HepG2 (cell line): ENCODE results near the gene BCDIN3D. TPM values are rescaled to one million over a fixed set of nuclear protein-coding genes. Genes with fewer than 3 reads are reported as not detected.

Source experiments
- BHLHE40 ChIP-seq: IDR thresholded peaks from 2 replicates; pipeline ENCODE4 v1.6.1; 2011; ENCODE audit warnings: low read length, improper control_type of control experiment
- CENPT ChIP-seq: sonication (generic); formaldehyde crosslinking; IDR thresholded peaks from 2 replicates; pipeline ENCODE4 v1.8.0; 2022; ENCODE audit warnings: low read depth, mild to moderate bottlenecking, moderate library complexity, missing genetic modification reagents
- HNRNPLL ChIP-seq: fragments of 200-400 bp; formaldehyde crosslinking; IDR thresholded peaks from 2 replicates; pipeline ENCODE4 v1.6.1; 2017; ENCODE audit warnings: mild to moderate bottlenecking, low read depth, low read length; ENCODE audit not compliant: poor library complexity, severe bottlenecking
- KDM2A ChIP-seq: sonication (generic); formaldehyde crosslinking; IDR thresholded peaks from 2 replicates; pipeline ENCODE4 v1.4.0; 2020; ENCODE audit warnings: low read depth, missing genetic modification reagents, borderline replicate concordance
- KMT2B ChIP-seq: IDR thresholded peaks from 2 replicates; pipeline ENCODE4 v1.6.1; 2016; ENCODE audit warnings: missing genetic modification reagents, missing compliant biosample characterization
- NR2F6 ChIP-seq, 2 experiments: IDR thresholded peaks; 2 replicates each; pipeline ENCODE4 v1.6.1; 2016; ENCODE audit warnings: antibody characterized with exemption in 1 of 2, mild to moderate bottlenecking in 1 of 2
- PHF8 ChIP-seq: sonication (generic); formaldehyde crosslinking; IDR thresholded peaks from 2 replicates; pipeline ENCODE4 v1.5.0; 2020; ENCODE audit warnings: missing genetic modification reagents
- RBM22 ChIP-seq: fragments of 200-400 bp; formaldehyde crosslinking; optimal IDR thresholded peaks from 2 replicates; pipeline ENCODE3; 2017; ENCODE audit warnings: mild to moderate bottlenecking, low read length, moderate library complexity
- REL ChIP-seq: sonication (generic); formaldehyde crosslinking; conservative IDR thresholded peaks from 2 replicates; pipeline ENCODE4 v1.8.0; 2022; ENCODE audit warnings: mild to moderate bottlenecking, missing genetic modification reagents, moderate library complexity
- RFXANK ChIP-seq: IDR thresholded peaks from 2 replicates; pipeline ENCODE4 v1.6.1; 2016
- SMAD3 ChIP-seq: sonication (generic); formaldehyde crosslinking; IDR thresholded peaks from 2 replicates; pipeline ENCODE4 v1.4.0; 2020; ENCODE audit warnings: missing genetic modification reagents
- SOX5 ChIP-seq: IDR thresholded peaks from 2 replicates; pipeline ENCODE4 v1.6.1; 2016; ENCODE audit warnings: borderline replicate concordance
- SP140L ChIP-seq: sonication (generic); formaldehyde crosslinking; IDR thresholded peaks from 2 replicates; pipeline ENCODE4 v1.4.0; 2020; ENCODE audit warnings: missing genetic modification reagents, borderline replicate concordance
- TAF1 ChIP-seq: sonication (generic); formaldehyde crosslinking; IDR thresholded peaks from 2 replicates; pipeline ENCODE4 v1.4.0; 2020; ENCODE audit warnings: missing genetic modification reagents
- THRA ChIP-seq: sonication (generic); formaldehyde crosslinking; IDR thresholded peaks from 2 replicates; pipeline ENCODE4 v1.4.0; 2020; ENCODE audit warnings: missing genetic modification reagents, borderline replicate concordance
- ZBTB1 ChIP-seq: sonication (generic); formaldehyde crosslinking; IDR thresholded peaks from 2 replicates; pipeline ENCODE4 v1.4.0; 2020; ENCODE audit warnings: missing genetic modification reagents, borderline replicate concordance
- ZFP91 ChIP-seq: sonication (generic); formaldehyde crosslinking; IDR thresholded peaks from 2 replicates; pipeline ENCODE4 v1.9.0; 2022; ENCODE audit warnings: missing genetic modification reagents, mild to moderate bottlenecking, borderline replicate concordance
- ZNF230 ChIP-seq: sonication (generic); formaldehyde crosslinking; IDR thresholded peaks from 2 replicates; pipeline ENCODE4 v1.4.0; 2020; ENCODE audit warnings: mild to moderate bottlenecking, missing genetic modification reagents
- ZNF33B ChIP-seq: sonication (generic); formaldehyde crosslinking; IDR thresholded peaks from 2 replicates; pipeline ENCODE4 v1.5.1; 2020; ENCODE audit warnings: mild to moderate bottlenecking, missing genetic modification reagents
- ZNF362 ChIP-seq: sonication (generic); formaldehyde crosslinking; IDR thresholded peaks from 2 replicates; pipeline ENCODE4 v1.4.0; 2020; ENCODE audit warnings: missing genetic modification reagents, mild to moderate bottlenecking, borderline replicate concordance
- ZNF446 ChIP-seq: sonication (generic); formaldehyde crosslinking; IDR thresholded peaks from 2 replicates; pipeline ENCODE4 v1.5.0; 2020; ENCODE audit warnings: mild to moderate bottlenecking, missing genetic modification reagents
- ZNF564 ChIP-seq: sonication (generic); formaldehyde crosslinking; IDR thresholded peaks from 2 replicates; pipeline ENCODE4 v1.8.1; 2023; ENCODE audit warnings: mild to moderate bottlenecking, missing genetic modification reagents
- ZNF572 ChIP-seq: sonication (generic); formaldehyde crosslinking; IDR thresholded peaks from 2 replicates; pipeline ENCODE4 v1.5.1; 2020; ENCODE audit warnings: mild to moderate bottlenecking, missing genetic modification reagents
- ZNF598 ChIP-seq: sonication (generic); formaldehyde crosslinking; IDR thresholded peaks from 2 replicates; pipeline ENCODE4 v1.5.1; 2020; ENCODE audit warnings: mild to moderate bottlenecking, missing genetic modification reagents, borderline replicate concordance
- ZNF614 ChIP-seq: IDR thresholded peaks from 2 replicates; pipeline ENCODE4 v1.6.1; 2018; ENCODE audit warnings: missing biosample characterization, missing genetic modification reagents, inconsistent platforms, borderline replicate concordance
- ZNF619 ChIP-seq: sonication (generic); formaldehyde crosslinking; IDR thresholded peaks from 2 replicates; pipeline ENCODE4 v1.4.0; 2020; ENCODE audit warnings: mild to moderate bottlenecking, missing genetic modification reagents
- ZNF792 ChIP-seq: IDR thresholded peaks from 2 replicates; pipeline ENCODE4 v1.6.1; 2016
- polyA plus RNA-seq, 8 experiments: library from polyadenylated mRNA; depleted of rRNA in 3 of 8; stranded (reverse) in 7 of 8; unstranded in 1 of 8; fragments of >200 nt; fragmentation: Illumina TruSeq in 4 of 8; extraction: Trizol in 4 of 8; gene quantifications; 2 replicates each; pipeline versions ENCODE4 v1.2.1 to v1.2.3, GENCODE V29; 2011 to 2016; ENCODE audit warnings: low read depth in 4 of 8, missing spikeins in 1 of 8, mixed read lengths in 1 of 8; ENCODE audit not compliant: insufficient read depth in 1 of 8
- total RNA-seq, 5 experiments: library from RNA; depleted of rRNA; stranded (reverse); fragments of >200 nt; fragmentation: Illumina TruSeq; extraction: Trizol; gene quantifications; 2 replicates each; pipeline ENCODE4 v1.2.3, GENCODE V29; 2016; ENCODE audit warnings: low read depth in 1 of 5

The BCDIN3D gene
- total and polyA plus RNA-seq, 2 of the 13 experiments (the other 11 are each of a cell fraction or from before 2014, with no cell fraction given), result 2.2 to 2.5 TPM

GRCh38 chr12:49842519-49843352 lies at the start of gene BCDIN3D (continued):
- TF ChIP-seq KDM2A, result peak; percentile 91
- TF ChIP-seq ZNF792 (CRISPR knock-in tag), result peak; percentile 66
- peak; percentile 24; the same call in 1 of the 2 replicates for TF ChIP-seq SOX5 (CRISPR knock-in tag)
- peak; percentile 60; the same call in 1 of the 2 replicates for TF ChIP-seq ZNF598 (CRISPR knock-in tag)
- TF ChIP-seq ZNF362 (CRISPR knock-in tag), result 0 out of 2 replicates have a peak, but pooled peaks have one; percentile 26
- TF ChIP-seq ZNF564 (CRISPR knock-in tag), result peak; percentile 60; the same call in 1 of the 2 replicates
- TF ChIP-seq NR2F6 (IDR thresholded peaks at IDR 0.05), result no peak
- TF ChIP-seq NR2F6 (CRISPR knock-in tag; IDR thresholded peaks at IDR 0.05), result 0 out of 2 replicates have a peak, but pooled peaks have one; percentile 19
- peak; percentile 88 for TF ChIP-seq PHF8 (CRISPR knock-in tag)
- TF ChIP-seq SP140L (CRISPR knock-in tag), result no peak
- TF ChIP-seq ZBTB1 (CRISPR knock-in tag), result no peak
- TF ChIP-seq KMT2B (CRISPR knock-in tag), result 0 out of 2 replicates have a peak, but pooled peaks have one; percentile 50
- TF ChIP-seq RFXANK (CRISPR knock-in tag), result peak; percentile 10; the same call in 1 of the 2 replicates
- TF ChIP-seq HNRNPLL, result peak; percentile 86
- TF ChIP-seq REL (CRISPR knock-in tag), result no peak
- peak; percentile 90 for TF ChIP-seq ZFP91 (CRISPR knock-in tag)
- TF ChIP-seq ZNF619 (CRISPR knock-in tag), result no peak; the same call in 1 of the 2 replicates
- no peak for TF ChIP-seq RBM22
- 0 out of 2 replicates have a peak, but pooled peaks have one; percentile 54 for TF ChIP-seq CENPT
- peak; percentile 43 for TF ChIP-seq SMAD3
- TF ChIP-seq BHLHE40, result no peak
- peak; percentile 34; the same call in 1 of the 2 replicates for TF ChIP-seq ZNF33B (CRISPR knock-in tag)
- peak; percentile 35; the same call in 1 of the 2 replicates for TF ChIP-seq THRA (CRISPR knock-in tag)
- TF ChIP-seq ZNF614, result 0 out of 2 replicates have a peak, but pooled peaks have one; percentile 26
- TF ChIP-seq ZNF230 (CRISPR knock-in tag), result peak; percentile 64; the same call in 1 of the 2 replicates
- 0 out of 2 replicates have a peak, but pooled peaks have one; percentile 26 for TF ChIP-seq ZNF446 (CRISPR knock-in tag)
- TF ChIP-seq TAF1, result peak; percentile 84
- TF ChIP-seq ZNF572 (CRISPR knock-in tag), result no peak; the same call in 1 of the 2 replicates
